ENCODE data around the gene PPEF1. TPM values are rescaled to one million over a fixed set of nuclear protein-coding genes. Genes with fewer than 3 reads are reported as not detected.

The PPEF1 gene
- total and polyA plus RNA-seq, 2 of the 4 experiments (the other 2 are of a cell fraction): not detected

GRCh38 chrX:18696653-18697052 lies 10.8 kb upstream of the PPEF1 start:
- dilution Hi-C loops (cut with HindIII; ENCODE audit: low sequenced_read_pairs, unreplicated experiment) (no loop called here), in situ Hi-C loops (cut with MboI; ENCODE audit: low sequenced_read_pairs) (no loop called here), intact Hi-C loops (cut with micrococcal nuclease) (no loop called here)
- no peaks in the 10 kb centered on the region for H4K20me1 ChIP-seq (ENCODE audit: insufficient read depth, low read length)
- H4K5ac ChIP-seq (ENCODE audit: low read depth, low read length): no peak overlapping the region
- H3K9ac ChIP-seq (ENCODE audit: low read depth, low read length): no peak overlapping the region
- no peak overlapping the region for H3K18ac ChIP-seq (ENCODE audit: low read depth, low read length)
- no peak overlapping the region for H3K4me2 ChIP-seq (ENCODE audit: low read depth, low read length)
- no peak overlapping the region for H4K8ac ChIP-seq (ENCODE audit: low read depth in 2 of 2, low read length in 2 of 2)
- no peaks in the 10 kb centered on the region for H3K4me1 ChIP-seq (ENCODE audit: control insufficient read depth, insufficient read depth, low read length)
- no peaks in the 10 kb centered on the region for H3K79me1 ChIP-seq (ENCODE audit: low read depth in 1 of 2, low read length in 2 of 2)
- peaks cover 3% of the 10 kb centered on the region for H3K27me3 ChIP-seq (ENCODE audit: control insufficient read depth, insufficient read depth, low read length)
- WGBS, 2 experiments (ENCODE audit: extremely low coverage in 2 of 2, insufficient read length in 1 of 2): no CpG with 5 or more reads among the region's 3 CpGs
- no peak overlapping the region for H2BK120ac ChIP-seq (ENCODE audit: low read depth, low read length)
- no peaks in the 10 kb centered on the region for H3K36me3 ChIP-seq (ENCODE audit: control insufficient read depth, insufficient read depth, low read length)
- H2AFZ ChIP-seq (replicated peaks; ENCODE audit: low read length, poor library complexity): no peak overlapping the region
- no peak overlapping the region for H3K4ac ChIP-seq (ENCODE audit: low read depth, low read length)
- no peak overlapping the region for H4K91ac ChIP-seq (ENCODE audit: insufficient read depth, low read depth, low read length)
- H3K4me3 ChIP-seq (ENCODE audit: insufficient read depth, low read depth, low read length): no peak overlapping the region
- no peak overlapping the region for H3K56ac ChIP-seq (ENCODE audit: extremely low read depth, insufficient read depth, low read length)
- H3K27ac ChIP-seq (ENCODE audit: insufficient read depth, low read length): no peak overlapping the region
- TF ChIP-seq FOS (IDR thresholded peaks at IDR 0.05; ENCODE audit: low read depth, low read length) (no peak), CHD1 (IDR thresholded peaks at IDR 0.05; ENCODE audit: low read depth, low read length) (no peak)
- no TSS peak for BruUV-seq (replicated peaks)
- ChIA-PET CTCF (no interaction called here), POLR2A (ENCODE audit: unreplicated experiment) (no interaction called here)
- no peak overlapping the region for H2BK20ac ChIP-seq (ENCODE audit: low read depth, low read length)
- no peaks in the 10 kb centered on the region for H3K9me1 ChIP-seq (ENCODE audit: insufficient read depth, low read length)
- ATAC-seq (ENCODE audit: low read depth): no peak
- H3K9me3 ChIP-seq (ENCODE audit: control insufficient read depth, insufficient read depth, low read length): peaks cover 3% of the 10 kb centered on the region; the same call in 1 of the 2 replicates
- no peak for DNase-seq
- no peak overlapping the region for H2AK5ac ChIP-seq (ENCODE audit: low read depth, low read length)
- H2BK5ac ChIP-seq (ENCODE audit: low read depth, low read length, poor library complexity, severe bottlenecking): no peak overlapping the region
- H3K23ac ChIP-seq (ENCODE audit: low read depth, low read length): no peak overlapping the region
- H2AK9ac ChIP-seq (replicated peaks; ENCODE audit: low read depth, low read length, poor library complexity): no peak overlapping the region
- no peak overlapping the region for H3K14ac ChIP-seq (replicated peaks; ENCODE audit: low read depth, low read length)
- H2BK15ac ChIP-seq (ENCODE audit: low read depth, low read length): no peak overlapping the region
